Heart left ventricle (tissue), 13 donors: ENCODE measurements around the gene DAGLA.

Experiments used
- POLR2A ChIP-seq, 2 donors: fragments of 450-650 bp; IDR thresholded peaks; one replicate each; pipeline ENCODE4 v1.6.1; 2017; ENCODE audit warnings: antibody characterized with exemption in 2 of 2, mild to moderate bottlenecking in 2 of 2, moderate library complexity in 2 of 2
- TF ChIP-seq, protein P1 (sequence below), 12 donors: fragments of 200-600 bp; sonication (generic) in 4 of 12; IDR thresholded peaks; one replicate each; pipeline versions ENCODE4 v1.5.0 to v1.8.0; 2018 to 2022; ENCODE audit warnings: antibody characterized with exemption in 12 of 12, mild to moderate bottlenecking in 5 of 12
- donor health status: ischemic (EF 13 %, LVEDD 7.1; RV severe dilation, severe dysfunction).
- donor health status: DM: no; HTN: yes; CAD: no.
- donor health status: DM: no; HTN: no; CAD: no.
- donor health status: ischemic (EF 25% LVEDD 6.9; RV normal size, moderate dysfunction).
- donor health status: ischemic (EF 25% LVEDD 5.7; RV mildly dilated, moderate dysfunction).
- donor health status: ischemic (EF 35%, LVEDD 5.7; RV mildly dilated, moderate dysfunction).
- donor health status: nonischemic (EF 11% LVEDD 7.7; RV severe dilation, severe dysfunction).
- donor health status: DM: yes; HTN: yes; CAD: no.
- donor health status: PGD.
- donor health status: ischemic (EF 29% LVEDD 5.4; RV normal size, mild dysfunction).
- donor health status: nonischemic (EF 23%, LVEDD 6.1; RV moderate dilation, normal function).

DNA sequence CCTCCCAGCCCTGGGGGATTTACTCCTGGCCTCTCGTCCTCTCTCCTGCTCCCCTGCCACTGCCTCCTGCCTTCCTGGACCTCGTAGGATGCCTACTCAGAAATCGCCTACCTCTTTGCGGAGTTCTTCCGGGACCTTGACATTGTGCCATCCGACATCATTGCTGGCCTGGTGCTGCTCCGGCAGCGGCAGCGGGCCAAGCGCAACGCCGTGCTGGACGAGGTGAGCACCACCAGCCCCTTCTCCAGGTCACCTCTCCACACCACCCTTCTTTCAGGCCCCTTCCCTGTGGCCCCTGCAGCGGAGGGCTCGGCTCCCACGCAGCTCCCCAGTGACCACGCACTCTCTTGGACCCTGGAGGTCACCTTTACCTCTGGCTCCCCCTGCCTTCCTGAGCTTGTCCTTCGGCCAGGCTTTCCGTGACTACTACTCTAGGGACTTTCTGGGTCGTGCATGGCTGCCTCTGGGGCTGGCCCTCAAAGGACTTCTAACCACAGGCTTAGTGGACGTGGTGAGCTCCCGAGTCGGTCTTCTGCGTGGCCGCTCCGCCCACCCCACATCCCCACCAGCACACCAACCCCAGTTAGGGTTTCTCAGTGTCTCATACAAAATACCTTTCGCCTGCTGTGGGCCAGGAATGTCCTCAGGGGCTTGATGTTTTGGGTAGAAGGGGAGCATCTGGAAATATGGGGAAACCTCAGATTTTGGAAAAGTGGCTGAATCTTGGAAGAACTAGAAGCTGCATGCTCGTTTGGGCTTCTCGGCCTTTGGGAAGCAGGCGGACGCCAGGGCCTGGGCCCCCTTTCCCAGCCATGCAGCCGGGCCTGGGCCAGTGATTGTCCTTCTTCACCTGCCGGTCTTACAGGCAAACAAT is 48.1 kb downstream of the DAGLA start:
- TF ChIP-seq, protein P1, sequence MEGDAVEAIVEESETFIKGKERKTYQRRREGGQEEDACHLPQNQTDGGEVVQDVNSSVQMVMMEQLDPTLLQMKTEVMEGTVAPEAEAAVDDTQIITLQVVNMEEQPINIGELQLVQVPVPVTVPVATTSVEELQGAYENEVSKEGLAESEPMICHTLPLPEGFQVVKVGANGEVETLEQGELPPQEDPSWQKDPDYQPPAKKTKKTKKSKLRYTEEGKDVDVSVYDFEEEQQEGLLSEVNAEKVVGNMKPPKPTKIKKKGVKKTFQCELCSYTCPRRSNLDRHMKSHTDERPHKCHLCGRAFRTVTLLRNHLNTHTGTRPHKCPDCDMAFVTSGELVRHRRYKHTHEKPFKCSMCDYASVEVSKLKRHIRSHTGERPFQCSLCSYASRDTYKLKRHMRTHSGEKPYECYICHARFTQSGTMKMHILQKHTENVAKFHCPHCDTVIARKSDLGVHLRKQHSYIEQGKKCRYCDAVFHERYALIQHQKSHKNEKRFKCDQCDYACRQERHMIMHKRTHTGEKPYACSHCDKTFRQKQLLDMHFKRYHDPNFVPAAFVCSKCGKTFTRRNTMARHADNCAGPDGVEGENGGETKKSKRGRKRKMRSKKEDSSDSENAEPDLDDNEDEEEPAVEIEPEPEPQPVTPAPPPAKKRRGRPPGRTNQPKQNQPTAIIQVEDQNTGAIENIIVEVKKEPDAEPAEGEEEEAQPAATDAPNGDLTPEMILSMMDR (IDR thresholded peaks at IDR 0.05) = no peak
- TF ChIP-seq POLR2A (IDR thresholded peaks at IDR 0.05) = no peak
